ENCODE measurements around the gene PANK4.
A peak's percentile ranks its signal among the peaks of the same experiment; 100 is the strongest.
"Not testable (repeated sequence)": the region's sequence is repeated elsewhere in the genome, so short reads cannot be mapped to it uniquely, and the experiment has no call there.

PANK4 gene

GRCh38 chr1:2473198-2473597, 53.2 kb downstream of the PANK4 start:
- no peak for DNase-seq

DNA sequence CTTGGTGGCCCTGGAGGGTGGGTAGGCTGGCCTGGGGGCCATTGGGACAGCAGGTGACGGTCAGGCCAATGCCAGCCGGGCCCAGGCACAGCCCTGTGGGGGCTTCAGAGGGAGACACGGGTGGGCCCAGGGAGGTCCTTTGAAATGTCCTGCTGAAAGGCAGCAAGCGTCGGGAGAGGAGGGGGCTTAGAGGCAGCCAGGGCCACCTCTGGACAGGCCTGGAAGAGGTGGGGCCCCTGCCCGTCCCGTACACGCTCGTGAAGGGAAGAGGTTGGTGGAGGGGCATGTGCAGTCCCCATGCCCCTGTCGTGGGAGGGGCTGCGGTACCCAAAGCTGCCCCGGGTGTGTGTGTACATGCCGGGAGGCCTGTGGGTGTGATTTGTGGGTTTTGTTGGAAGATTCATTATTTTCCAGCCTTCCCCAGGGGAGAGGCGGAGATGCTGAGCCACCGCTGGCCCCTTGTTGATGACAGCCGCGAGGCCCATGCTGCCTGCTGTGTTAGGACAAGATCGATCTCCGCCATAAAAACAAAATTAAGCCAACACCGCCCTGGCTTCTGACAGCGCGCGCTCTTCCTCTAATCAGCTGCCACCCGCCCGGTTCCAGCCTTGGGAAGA, 53.7 kb downstream of the PANK4 start:
- DNase-seq = no peak

GRCh38 chr1:2472109-2472508, 54.3 kb downstream of the PANK4 start:
- DNase-seq = no peak

DNA sequence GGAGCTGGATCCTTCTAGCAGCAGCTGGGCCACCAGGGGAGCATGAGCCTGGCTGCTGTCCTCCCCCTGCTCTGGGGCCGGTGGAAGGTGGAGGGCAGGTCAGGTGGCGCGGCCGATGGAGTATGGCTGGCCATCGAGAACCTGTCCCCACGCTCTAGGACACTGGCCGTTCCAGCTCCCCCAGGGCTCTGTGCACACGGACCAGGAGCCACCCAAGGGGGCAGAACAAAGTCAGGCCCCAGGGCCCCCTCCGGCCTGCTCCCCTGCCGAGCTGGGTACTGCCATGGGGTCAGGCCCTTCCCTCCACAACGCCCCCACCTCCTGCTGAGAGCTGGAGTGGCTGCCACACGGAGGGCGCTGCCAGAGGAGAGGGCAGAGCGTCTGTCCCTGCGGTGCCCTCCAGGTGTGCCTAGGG, 54.8 kb downstream of the PANK4 start:
- DNase-seq = no peak

- DNase-seq = no peak
Measured at GRCh38 chr1:2471159-2471471, 55.3 kb downstream of the PANK4 start.

DNA sequence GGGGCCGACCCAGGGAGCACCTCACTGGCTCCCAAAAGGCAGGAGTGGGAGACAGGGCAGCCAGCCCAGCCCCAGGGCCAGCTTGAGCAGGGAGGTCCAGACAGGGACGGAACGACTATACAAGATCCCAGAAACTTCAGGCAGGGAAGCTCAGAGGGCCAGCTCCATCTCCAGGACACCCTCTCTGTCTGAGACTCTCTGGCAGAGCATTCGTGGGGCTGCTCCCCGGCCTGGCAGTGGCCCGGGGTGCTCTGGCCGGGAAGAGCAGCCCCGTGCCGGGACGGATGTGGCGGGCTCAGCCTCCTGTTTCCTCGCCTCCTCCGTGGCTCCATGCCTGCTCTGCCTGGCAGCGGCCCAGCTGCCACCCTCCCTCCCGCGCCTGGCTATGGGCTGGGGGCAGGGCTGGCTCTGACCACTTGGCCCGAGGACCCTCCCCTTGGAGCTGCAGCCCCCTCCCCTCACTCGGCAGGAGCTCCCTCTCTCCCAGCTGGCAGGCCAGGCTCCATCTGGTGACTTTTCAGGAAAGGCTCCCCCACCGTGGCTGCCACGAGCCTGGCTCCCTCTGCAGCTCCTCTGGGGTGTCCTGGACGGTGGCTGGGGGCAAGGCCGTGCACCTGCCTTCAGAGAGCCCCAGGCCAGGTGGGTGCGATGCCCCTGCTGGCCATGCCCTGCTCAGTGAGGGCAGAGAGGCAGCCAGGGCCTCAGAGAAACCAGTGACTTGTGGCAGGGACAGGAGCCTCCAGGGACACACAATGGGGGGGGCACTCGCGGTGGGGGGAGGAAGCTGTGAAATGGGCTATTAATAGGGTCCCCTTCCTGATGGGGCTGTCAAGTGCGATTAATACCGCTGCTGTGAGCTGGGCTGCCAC, 55.9 kb downstream of the PANK4 start:
- DNase-seq = no peak

DNA sequence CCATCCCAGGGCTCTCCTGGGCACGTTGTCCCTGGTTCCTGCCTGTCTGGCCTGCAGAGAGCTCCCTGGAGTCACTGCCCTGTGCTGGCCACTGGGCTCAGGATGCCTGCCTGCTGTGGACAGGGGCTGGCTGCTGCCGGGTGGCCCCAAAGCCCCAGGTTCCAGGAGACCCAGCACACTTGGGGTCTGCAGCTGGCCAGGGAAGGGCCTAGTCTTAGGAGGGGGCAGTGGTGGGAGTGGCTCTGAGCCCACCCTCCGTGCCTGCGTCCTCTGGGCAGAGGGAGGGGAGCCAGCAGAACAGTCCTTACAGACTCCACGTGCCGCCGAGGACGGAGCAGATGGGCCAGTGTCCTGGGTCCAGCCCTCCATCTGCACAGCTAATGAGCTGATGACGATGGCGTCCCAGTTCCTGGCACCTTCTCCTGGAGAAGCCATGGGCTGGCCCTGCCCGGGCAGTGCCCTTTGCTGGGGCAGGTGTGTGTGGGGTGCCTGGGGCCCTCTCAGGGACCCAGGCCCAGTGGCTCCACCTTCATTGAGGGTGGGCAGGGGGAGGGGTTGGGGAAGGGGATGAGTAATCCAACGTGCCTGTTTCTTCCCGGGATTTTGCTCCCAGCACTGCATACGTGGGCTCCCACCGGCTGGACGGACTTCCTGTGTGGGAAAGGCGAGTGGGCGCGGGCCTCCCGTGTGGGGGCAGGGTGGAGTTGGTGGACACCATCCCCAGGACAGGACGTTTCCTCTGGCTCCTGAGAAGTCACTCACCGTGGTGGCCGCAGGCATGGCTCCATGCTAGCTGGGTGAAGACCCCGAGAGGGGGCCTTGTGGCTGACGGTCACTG, 57.1 kb downstream of the PANK4 start:
- no peak for DNase-seq

GRCh38 chr1:2468540-2468939, 57.9 kb downstream of the PANK4 start:
- no peak for DNase-seq

GRCh38 chr1:2468041-2468472, 58.3 kb downstream of the PANK4 start:
- DNase-seq = peak; percentile 76

GRCh38 chr1:2466958-2467554, 59.3 kb downstream of the PANK4 start:
- DNase-seq = peak; percentile 61

DNA sequence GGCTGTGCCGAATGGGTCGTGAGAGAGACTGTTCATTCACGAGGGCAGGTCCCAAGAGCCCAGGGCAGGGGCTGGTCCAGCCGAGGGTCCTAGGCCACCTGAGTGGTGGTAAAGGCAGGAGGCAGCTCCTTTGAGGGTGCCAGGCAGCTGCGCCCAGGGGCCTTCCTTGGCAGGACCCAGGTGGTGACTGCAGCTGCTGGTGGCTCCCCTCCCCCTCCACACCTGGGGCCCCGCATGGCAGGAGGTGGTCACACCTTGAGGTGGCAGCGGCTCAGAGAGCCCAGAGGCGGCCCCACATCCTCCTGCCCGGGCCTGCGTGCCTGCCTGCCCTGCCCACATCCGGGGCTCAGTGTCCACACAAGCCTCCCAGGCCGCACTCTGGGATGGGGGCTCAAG, 60.1 kb downstream of the PANK4 start:
- no peak for DNase-seq

GRCh38 chr1:2465371-2466269, 60.8 kb downstream of the PANK4 start:
- no peak for DNase-seq

DNA sequence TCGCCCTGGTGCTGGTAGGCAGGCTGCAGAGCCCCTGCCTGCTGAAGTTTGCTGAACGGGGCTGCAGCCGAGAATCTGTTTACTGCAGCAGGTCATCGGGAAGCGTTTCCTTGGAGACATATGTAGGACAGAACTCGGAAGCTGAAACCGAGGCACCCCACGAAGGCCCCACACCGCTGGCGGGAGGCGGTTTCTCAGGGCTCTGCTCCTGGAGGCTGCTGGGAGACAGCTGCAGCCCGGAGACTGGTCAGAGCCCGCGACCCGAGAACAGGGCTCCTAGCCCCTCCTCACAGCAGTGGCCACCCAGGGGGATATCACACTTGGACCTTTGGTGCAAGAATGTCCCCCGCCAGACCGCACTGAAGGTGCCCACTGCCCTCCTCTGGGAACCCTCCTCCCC, 63.0 kb downstream of the PANK4 start:
- DNase-seq = no peak

GRCh38 chr1:2462819-2463218, 63.6 kb downstream of the PANK4 start:
- DNase-seq = no peak

GRCh38 chr1:2460996-2461751, 65.2 kb downstream of the PANK4 start:
- no peak for DNase-seq

GRCh38 chr1:2460203-2460602, 66.2 kb downstream of the PANK4 start:
- DNase-seq = no peak

DNA sequence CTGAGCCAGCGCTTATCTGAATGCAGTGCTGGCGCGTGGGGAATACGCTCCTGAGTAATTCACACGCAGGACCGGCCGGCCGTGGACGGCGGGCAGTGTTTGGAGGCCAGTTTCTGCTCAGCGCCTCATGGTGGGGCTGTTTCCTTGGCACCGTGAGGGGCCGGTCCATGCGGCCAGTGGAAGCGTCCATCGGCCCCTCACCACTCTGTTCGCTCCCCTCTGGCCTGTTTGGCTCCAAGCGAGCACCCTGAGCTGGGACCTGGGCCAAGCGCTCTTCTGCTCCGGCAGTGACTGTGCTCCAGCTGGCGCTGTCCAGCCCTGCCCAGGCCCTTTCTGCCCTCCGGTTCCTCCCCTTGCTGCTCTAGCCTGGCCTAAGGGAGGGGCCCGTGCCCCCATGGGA, 66.6 kb downstream of the PANK4 start:
- no peak for DNase-seq

GRCh38 chr1:2459102-2459753, 67.2 kb downstream of the PANK4 start:
- DNase-seq = not testable (repeated sequence)

GRCh38 chr1:2458687-2459086, 67.7 kb downstream of the PANK4 start:
- DNase-seq = no peak

Data from activated CD8-positive, alpha-beta memory T cell treated with anti-CD3 and anti-CD28 coated beads for 24 hours (primary cell).